Cardiac muscle cell (in vitro differentiated cells and primary cell): ENCODE results near the gene SEMA5A. TPM values are rescaled to one million over a fixed set of nuclear protein-coding genes. Genes with fewer than 3 reads are reported as not detected.

ENCODE experiments used
- DNase-seq, 2 donors: peaks; one replicate each; pipeline versions ENCODE4 v3.0.0 to v3.0.0-alpha.2; 2010 to 2017; ENCODE audit warnings: low read depth in 1 of 2, low spot score in 1 of 2
- H3K27ac ChIP-seq: fragments of 200-600 bp; sonication (generic); 2 replicates; pipeline ENCODE4 v1.5.1; 2016
- H3K27me3 ChIP-seq: fragments of 200-600 bp; sonication (generic); 2 replicates; pipeline ENCODE4 v1.6.0; 2016; ENCODE audit warnings: control low read depth
- H3K36me3 ChIP-seq: fragments of 200-600 bp; sonication (generic); 2 replicates; pipeline ENCODE4 v1.5.1; 2016; ENCODE audit warnings: control low read depth
- H3K4me1 ChIP-seq: fragments of 200-600 bp; sonication (generic); 2 replicates; pipeline ENCODE4 v1.8.1; 2017; ENCODE audit warnings: low read depth, mild to moderate bottlenecking, mixed run types
- H3K4me3 ChIP-seq: fragments of 200-600 bp; sonication (generic); 2 replicates; pipeline ENCODE4 v1.5.1; 2016; ENCODE audit warnings: mild to moderate bottlenecking
- H3K9me3 ChIP-seq: fragments of 200-600 bp; sonication (generic); 2 replicates; pipeline ENCODE4 v1.5.1; 2017; ENCODE audit warnings: low read depth, mild to moderate bottlenecking, control low read depth
- CTCF ChIP-seq: IDR thresholded peaks from 2 replicates; pipeline ENCODE4 v1.5.1; 2012; ENCODE audit warnings: low read depth, mild to moderate bottlenecking, low read length
- polyA plus RNA-seq: library from polyadenylated mRNA; unstranded; fragments of >200 nt; fragmentation: Nextera tagmentation; extraction: Ambion mirVana; gene quantifications from 2 replicates; pipeline ENCODE4 v1.2.1, GENCODE V29; 2016
- total RNA-seq: library from RNA; depleted of rRNA; stranded (reverse); fragments of >200 nt; gene quantifications from 2 replicates; pipeline ENCODE4 v1.2.3, GENCODE V29; 2016

The SEMA5A gene
- total and polyA plus RNA-seq, 2 experiments from 2014 or later = 15.7 to 16.6 TPM

GRCh38 chr5:9173281-9174048 is 372.4 kb downstream of the SEMA5A start:
- H3K27ac ChIP-seq = no peak overlapping the region
- peak in 1 of 2 donors; percentile 82 for DNase-seq
- no peaks in the 10 kb centered on the region for H3K9me3 ChIP-seq
- no peaks in the 10 kb centered on the region for H3K27me3 ChIP-seq
- no peaks in the 10 kb centered on the region for H3K36me3 ChIP-seq
- no peak overlapping the region for H3K4me3 ChIP-seq
- TF ChIP-seq CTCF = no peak
- H3K4me1 ChIP-seq = no peaks in the 10 kb centered on the region

DNA sequence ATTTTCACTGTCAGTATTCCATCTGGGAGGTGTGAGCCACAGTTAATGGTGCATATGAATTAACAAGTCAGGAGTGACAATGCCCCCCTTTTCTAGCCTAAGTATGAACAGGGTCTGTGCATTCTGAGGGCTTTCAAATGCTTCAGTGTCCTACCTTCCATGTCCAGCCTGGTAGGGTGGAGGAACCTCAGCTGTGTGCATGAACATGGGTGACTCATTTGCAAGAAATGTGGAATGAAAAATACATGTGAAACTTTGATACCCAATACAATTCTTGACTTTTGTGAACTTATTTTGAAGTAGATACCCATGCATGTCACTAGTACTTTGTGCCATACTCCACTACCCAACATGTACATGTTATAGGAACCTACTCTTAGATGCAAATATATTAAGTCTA is 375.8 kb downstream of the SEMA5A start:
- Histone ChIP-seq H3K36me3 (no peaks in the 10 kb centered on the region), H3K9me3 (no peaks in the 10 kb centered on the region), H3K4me3 (no peak overlapping the region), H3K4me1 (no peaks in the 10 kb centered on the region), H3K27ac (no peak overlapping the region), H3K27me3 (no peaks in the 10 kb centered on the region)
- TF ChIP-seq CTCF = no peak
- no peak for DNase-seq

- no peaks in the 10 kb centered on the region for H3K36me3 ChIP-seq
- H3K4me1 ChIP-seq = no peaks in the 10 kb centered on the region
- H3K9me3 ChIP-seq = no peaks in the 10 kb centered on the region
- no peak overlapping the region for H3K4me3 ChIP-seq
- no peak for DNase-seq
- no peaks in the 10 kb centered on the region for H3K27me3 ChIP-seq
- no peak for TF ChIP-seq CTCF
- H3K27ac ChIP-seq = no peak overlapping the region
Observed at GRCh38 chr5:9169557-9169902, 376.3 kb downstream of the SEMA5A start.

DNA sequence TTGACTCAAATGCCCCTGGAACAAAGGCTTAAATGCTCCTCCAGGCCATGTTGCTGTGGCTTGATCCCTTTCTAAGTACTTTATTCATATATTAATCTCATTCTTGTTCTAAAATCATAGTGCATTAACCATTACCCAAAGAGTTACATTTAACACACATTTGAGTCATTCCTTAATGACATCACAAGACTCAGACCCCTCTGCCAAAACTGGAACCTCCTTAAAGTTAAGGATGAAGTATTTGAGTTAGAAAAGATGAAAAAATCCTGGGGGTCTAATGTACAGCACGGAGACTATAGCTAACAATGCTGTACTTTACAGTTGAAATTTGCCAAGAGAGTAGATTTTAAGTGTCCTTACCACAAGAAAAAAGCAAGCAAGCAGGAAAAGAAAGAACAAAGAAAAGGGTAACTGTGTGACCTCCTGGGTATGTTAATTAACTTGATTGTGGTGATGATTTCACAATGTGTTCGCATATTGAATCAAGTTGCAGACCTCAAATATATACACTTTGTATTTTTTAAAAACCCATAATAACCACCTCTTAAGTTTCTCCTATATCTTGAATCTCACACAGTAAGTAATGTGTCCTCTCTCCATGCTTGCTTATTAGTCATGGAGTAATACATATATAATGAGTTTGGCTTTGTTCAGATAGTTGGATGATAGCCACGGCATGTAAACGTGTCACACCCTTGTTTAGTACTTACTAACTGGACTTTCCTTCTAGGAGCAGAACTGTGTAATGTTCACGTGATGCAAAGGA is 376.9 kb downstream of the SEMA5A start:
- Histone ChIP-seq H3K36me3 (no peaks in the 10 kb centered on the region), H3K27me3 (no peaks in the 10 kb centered on the region), H3K27ac (no peak overlapping the region), H3K4me1 (no peaks in the 10 kb centered on the region), H3K9me3 (no peaks in the 10 kb centered on the region), H3K4me3 (no peak overlapping the region)
- no peak for TF ChIP-seq CTCF
- peak in 1 of 2 donors; percentile 33 for DNase-seq

DNA sequence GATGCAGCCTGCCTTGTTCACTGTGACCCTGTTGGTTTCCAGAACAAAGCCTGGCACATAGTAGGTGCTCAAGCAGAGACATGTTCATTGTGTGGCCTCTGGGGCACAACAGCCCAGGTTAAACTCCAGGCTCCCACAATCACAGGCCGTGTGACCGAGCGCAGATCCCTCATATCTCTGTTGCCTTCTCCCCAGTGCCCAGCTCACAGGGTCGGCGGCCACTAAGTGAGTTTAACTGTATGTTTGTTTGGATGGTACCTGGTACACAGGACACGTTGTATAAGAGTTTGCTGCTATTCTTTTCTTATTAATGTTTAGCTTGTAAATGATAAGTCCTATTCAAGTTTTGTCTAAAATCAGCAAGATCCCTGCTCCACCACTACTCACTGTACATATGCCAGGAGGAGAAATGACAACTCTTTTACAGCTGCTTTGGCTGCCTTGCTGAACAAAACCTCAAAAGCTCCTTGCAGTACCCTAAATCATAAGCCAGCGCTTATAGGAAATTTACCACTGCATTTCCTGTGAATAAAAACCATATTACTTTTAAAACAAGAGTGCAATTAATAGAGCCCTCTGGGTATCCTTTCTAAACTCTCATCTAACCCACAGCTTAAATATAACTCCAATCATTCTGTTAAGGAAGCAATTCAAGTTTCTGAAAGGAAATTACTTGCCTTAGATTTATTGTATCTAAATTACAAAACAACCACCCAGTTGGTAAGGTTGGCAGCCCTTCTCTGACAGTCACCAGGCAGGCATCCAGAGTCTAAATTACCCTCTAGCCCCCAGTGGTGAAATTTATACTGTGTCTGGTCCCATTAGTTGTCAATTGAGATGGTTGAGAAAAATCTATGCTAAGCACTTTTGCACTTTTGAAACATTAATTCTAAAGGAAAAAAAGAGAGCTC is 379.4 kb downstream of the SEMA5A start:
- Histone ChIP-seq H3K27ac (no peak overlapping the region), H3K4me1 (no peaks in the 10 kb centered on the region)

More for the DNA sequence above, 379.4 kb downstream of the SEMA5A start:
- Histone ChIP-seq H3K4me3 (no peak overlapping the region), H3K27me3 (no peaks in the 10 kb centered on the region), H3K9me3 (no peaks in the 10 kb centered on the region), H3K36me3 (no peaks in the 10 kb centered on the region)
- TF ChIP-seq CTCF = no peak
- no peak for DNase-seq
